GM18502 (cell line): Measurements from ENCODE around the gene ESF1.

Experiments used
- ATAC-seq: cut with Tn5 transposase; IDR thresholded peaks from one replicate; pipeline ENCODE4 v1.9.1; 2021; ENCODE audit warnings: mild to moderate bottlenecking; ENCODE audit not compliant: unreplicated experiment, poor library complexity

Gene ESF1, protein sequence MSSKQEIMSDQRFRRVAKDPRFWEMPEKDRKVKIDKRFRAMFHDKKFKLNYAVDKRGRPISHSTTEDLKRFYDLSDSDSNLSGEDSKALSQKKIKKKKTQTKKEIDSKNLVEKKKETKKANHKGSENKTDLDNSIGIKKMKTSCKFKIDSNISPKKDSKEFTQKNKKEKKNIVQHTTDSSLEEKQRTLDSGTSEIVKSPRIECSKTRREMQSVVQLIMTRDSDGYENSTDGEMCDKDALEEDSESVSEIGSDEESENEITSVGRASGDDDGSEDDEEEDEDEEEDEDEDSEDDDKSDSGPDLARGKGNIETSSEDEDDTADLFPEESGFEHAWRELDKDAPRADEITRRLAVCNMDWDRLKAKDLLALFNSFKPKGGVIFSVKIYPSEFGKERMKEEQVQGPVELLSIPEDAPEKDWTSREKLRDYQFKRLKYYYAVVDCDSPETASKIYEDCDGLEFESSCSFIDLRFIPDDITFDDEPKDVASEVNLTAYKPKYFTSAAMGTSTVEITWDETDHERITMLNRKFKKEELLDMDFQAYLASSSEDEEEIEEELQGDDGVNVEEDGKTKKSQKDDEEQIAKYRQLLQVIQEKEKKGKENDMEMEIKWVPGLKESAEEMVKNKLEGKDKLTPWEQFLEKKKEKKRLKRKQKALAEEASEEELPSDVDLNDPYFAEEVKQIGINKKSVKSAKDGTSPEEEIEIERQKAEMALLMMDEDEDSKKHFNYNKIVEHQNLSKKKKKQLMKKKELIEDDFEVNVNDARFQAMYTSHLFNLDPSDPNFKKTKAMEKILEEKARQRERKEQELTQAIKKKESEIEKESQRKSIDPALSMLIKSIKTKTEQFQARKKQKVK

GRCh38 chr20:13784893-13785715, at the start of gene ESF1, which contains the start of gene NDUFAF5:
ESF1 (minus strand) TSS chr20:13784919; CDS start chr20:13783140, 1,779 bp downstream.
NDUFAF5 (plus strand) TSS chr20:13785028; CDS start chr20:13785069, 41 bp downstream.
- ATAC-seq, result peak; percentile 95

- no peak for ATAC-seq
Measured at GRCh38 chr20:13831476-13831875, 46.8 kb upstream of the ESF1 start.

- ATAC-seq, result no peak
Measured at GRCh38 chr20:13825465-13825864, 40.7 kb upstream of the ESF1 start.

- ATAC-seq, result no peak
Measured at GRCh38 chr20:13824459-13824858, 39.7 kb upstream of the ESF1 start.

DNA sequence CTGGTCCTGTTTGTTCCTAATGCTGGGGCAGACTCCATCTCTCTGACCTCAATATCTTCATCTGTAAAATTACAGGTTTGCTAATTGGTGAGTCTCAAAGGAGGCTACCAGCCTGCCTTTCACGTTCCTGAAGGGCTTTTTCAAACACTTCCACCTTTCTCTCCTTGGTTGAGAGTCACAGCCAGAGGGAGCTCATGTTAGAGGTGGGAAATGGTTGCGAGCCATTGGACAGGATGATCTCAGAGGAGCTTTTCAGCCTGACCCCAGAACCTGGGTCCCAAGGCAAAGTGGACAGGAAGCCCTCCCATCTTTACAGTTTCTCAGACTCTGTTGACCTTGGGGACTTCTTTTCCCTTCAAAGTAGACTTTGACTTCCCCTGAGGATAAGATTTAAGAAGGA, 37.7 kb upstream of the ESF1 start:
- ATAC-seq, result no peak

GRCh38 chr20:13821876-13822275, 37.2 kb upstream of the ESF1 start:
- ATAC-seq, result no peak

GRCh38 chr20:13819885-13820645, 35.3 kb upstream of the ESF1 start:
- ATAC-seq, result peak; percentile 84

DNA sequence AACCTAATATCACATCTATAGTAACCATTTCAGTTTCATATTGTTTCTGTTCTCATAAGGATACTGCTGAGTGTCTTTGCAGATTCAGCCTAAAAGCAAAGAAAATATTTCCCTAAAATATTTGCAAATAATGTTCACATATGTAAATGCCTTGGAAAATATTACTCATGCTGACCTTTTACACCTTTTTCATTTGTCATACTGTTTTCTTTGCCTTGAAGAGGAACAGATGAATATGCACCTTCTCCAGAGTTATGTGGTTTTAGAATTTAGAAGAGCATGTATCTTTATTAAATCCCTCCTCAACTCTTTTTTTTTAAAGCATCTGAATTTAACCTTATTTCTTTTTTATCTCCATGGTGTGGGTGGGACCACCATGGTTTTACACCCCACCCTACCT, 32.6 kb upstream of the ESF1 start:
- ATAC-seq, result no peak

GRCh38 chr20:13816757-13817156, 32.0 kb upstream of the ESF1 start:
- ATAC-seq, result no peak

DNA sequence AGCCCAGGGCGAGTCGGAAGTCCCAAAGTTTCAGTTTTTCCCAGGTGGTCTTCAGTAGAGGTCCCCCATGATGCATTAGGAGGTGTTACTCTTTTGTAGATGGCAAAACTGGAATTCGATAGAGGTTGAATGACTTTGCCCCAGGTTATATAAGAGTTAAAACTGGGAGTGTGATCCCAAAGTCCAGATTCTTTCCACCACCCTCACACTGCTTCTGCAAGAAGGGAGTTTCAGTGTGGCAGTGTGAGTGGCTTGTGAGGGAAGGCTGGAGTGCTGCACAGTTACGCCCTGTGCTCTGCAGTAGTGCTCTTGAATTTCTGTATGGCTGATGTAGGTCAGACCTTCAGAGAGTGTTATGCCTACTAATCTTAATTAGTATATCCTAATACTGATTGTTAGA, 30.0 kb upstream of the ESF1 start:
- ATAC-seq, result no peak

GRCh38 chr20:13813910-13814309, 29.2 kb upstream of the ESF1 start:
- ATAC-seq, result no peak

- ATAC-seq, result no peak
Measured at GRCh38 chr20:13810446-13810845, 25.7 kb upstream of the ESF1 start.

DNA sequence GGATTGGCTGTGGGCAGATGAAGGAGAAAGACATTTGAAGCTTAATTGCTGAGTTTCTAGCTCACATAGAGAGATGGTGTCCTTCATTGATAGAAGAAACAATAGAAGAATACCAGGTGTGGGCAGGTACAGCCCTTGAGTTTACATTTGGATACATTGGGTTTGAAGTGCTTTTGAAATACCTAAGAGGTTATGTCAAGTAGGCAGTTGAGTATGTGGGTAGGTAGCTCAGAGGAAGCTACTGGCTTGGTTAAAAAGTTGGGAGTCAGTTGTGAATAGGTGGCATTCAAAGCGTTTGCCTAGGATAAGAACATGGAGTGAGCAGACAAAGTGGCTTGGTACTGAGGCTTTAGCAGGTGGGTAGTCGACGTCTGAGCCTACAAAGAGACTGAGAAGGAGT, 25.1 kb upstream of the ESF1 start:
- ATAC-seq, result no peak

DNA sequence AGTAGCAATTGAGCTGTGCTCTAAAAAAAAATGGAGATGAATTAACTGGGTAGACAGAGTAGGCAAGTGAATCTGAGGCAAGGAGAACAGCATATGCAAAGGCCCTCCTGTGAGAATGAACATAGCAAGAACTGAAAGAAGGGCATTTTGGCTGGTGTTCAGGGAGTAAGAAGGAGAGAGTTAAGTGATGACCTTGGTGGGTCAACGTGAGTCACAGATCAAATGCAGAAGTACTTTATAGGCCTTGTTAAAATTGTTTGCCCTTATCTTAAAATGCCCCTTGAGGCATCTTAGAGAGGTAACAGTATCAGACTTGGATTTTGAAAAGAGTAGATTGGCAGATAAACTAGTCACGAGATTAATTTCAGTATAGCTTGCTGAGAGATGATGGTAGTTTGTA, 24.7 kb upstream of the ESF1 start:
- ATAC-seq, result no peak

DNA sequence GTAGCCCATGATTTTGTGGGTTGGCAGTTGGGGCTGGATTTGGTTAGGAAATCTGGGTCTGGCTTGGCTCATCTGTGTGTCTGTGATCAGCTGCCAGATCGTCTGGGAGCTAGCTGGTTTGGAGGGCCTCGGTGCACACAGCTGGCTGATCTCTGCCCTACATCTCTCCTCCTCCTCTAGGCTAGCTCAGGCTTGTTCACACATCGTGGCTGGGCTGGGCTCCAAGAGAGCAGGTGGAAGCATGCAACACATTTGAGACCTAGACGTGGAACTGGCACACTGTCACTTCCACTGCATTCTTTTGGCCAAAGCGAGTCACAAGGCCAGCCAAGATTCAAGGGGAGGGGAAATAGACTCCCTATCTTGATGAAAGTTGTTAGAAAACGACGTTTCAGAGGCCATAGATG, 16.0 kb upstream of the ESF1 start:
- no peak for ATAC-seq

- ATAC-seq, result no peak
Measured at GRCh38 chr20:13799974-13800373, 15.3 kb upstream of the ESF1 start.

GRCh38 chr20:13799040-13799439, 14.3 kb upstream of the ESF1 start:
- no peak for ATAC-seq

- no peak for ATAC-seq
Measured at GRCh38 chr20:13794667-13795066, 9.9 kb upstream of the ESF1 start.

GRCh38 chr20:13793001-13793400, 8.3 kb upstream of the ESF1 start:
- no peak for ATAC-seq
